ENCODE results near the gene POLR2J.

DNA sequence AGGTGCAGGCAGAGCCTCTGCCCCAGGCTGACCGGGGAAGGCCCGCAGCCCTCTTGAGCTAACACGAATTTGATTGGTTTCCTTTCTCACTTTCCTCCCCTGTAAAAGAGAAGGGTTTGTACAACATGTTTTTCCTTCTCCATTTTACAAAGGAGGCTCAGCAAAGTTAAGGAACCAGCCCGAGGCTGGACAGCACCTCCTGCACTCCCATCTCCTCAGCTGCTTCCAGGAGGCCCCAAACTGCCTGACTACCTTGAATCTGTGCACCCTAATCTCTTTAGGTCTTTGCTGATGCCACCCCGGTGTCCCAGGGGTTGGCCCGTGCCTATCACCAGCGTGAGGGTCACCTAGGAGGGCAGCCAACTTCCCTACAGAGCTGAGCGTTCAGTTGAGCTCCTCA is 18.3 kb downstream of the POLR2J start:
- no peak for TF ChIP-seq POLR2A (IDR thresholded peaks at IDR 0.05)
- TF ChIP-seq, protein P1, sequence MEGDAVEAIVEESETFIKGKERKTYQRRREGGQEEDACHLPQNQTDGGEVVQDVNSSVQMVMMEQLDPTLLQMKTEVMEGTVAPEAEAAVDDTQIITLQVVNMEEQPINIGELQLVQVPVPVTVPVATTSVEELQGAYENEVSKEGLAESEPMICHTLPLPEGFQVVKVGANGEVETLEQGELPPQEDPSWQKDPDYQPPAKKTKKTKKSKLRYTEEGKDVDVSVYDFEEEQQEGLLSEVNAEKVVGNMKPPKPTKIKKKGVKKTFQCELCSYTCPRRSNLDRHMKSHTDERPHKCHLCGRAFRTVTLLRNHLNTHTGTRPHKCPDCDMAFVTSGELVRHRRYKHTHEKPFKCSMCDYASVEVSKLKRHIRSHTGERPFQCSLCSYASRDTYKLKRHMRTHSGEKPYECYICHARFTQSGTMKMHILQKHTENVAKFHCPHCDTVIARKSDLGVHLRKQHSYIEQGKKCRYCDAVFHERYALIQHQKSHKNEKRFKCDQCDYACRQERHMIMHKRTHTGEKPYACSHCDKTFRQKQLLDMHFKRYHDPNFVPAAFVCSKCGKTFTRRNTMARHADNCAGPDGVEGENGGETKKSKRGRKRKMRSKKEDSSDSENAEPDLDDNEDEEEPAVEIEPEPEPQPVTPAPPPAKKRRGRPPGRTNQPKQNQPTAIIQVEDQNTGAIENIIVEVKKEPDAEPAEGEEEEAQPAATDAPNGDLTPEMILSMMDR (IDR thresholded peaks at IDR 0.05): no peak
